GM12874 (cell line): ENCODE measurements around the gene SERBP1.

Experiments used
- TF ChIP-seq, protein P1 (sequence below): IDR thresholded peaks from 2 replicates; pipeline ENCODE4 v1.5.1; 2011; ENCODE audit warnings: low read depth, mild to moderate bottlenecking, control low read depth, low read length, moderate library complexity; ENCODE audit not compliant: insufficient read depth

The SERBP1 gene

DNA sequence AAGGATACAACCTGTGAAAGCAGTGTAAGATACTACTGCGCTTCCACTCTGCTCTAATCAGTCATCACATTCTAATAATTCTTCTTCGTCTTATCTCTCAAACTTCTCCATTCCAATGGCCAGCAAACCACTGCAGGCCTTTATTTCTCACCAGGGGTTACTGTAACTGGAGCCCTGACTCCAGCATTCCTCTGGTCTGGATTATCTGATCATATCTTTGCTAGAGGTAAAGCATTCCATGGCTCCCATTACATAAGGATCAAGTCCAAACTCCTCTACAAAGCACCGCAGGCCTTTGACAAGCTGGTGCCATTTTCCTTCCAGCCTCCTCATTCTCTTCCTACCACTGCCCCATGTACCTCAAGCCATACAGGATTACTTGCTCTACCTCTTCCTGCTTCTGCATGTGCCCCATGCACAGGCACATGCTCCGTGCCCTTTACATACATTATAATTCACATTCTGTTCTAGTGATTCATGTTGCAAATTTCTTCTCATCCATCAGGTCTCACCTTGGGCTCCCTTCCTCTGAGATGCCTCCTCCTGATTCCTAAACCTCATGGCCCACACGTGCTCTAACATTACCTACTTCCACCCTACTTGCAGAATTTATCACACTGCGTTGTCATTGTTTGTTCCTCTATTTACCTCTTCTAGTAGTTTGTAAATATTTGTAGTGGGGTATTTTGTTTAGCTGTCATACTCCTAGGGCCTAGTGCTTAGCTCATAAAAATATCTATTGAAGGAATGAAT, 9.3 kb upstream of the SERBP1 start:
- TF ChIP-seq, protein P1, sequence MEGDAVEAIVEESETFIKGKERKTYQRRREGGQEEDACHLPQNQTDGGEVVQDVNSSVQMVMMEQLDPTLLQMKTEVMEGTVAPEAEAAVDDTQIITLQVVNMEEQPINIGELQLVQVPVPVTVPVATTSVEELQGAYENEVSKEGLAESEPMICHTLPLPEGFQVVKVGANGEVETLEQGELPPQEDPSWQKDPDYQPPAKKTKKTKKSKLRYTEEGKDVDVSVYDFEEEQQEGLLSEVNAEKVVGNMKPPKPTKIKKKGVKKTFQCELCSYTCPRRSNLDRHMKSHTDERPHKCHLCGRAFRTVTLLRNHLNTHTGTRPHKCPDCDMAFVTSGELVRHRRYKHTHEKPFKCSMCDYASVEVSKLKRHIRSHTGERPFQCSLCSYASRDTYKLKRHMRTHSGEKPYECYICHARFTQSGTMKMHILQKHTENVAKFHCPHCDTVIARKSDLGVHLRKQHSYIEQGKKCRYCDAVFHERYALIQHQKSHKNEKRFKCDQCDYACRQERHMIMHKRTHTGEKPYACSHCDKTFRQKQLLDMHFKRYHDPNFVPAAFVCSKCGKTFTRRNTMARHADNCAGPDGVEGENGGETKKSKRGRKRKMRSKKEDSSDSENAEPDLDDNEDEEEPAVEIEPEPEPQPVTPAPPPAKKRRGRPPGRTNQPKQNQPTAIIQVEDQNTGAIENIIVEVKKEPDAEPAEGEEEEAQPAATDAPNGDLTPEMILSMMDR, result no peak

DNA sequence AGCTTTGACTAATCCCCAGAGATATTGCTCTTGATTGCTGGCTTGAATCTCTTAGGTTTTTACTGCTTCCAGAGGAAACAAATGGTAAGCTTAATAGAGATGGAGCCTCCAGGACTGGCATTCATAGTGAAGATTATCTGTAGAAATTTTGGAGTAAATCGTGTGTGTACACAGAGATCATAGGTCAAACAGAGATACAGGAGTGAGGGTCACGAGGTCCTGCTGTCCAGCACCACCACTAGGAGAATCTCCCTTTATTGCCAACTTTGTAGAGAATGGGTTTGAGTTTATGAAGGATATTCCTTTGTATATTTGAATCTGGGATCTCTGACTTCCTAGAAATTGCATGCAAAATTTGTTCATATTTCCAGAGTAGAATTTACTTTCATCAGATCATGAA, 7.8 kb upstream of the SERBP1 start:
- TF ChIP-seq, protein P1, result no peak

DNA sequence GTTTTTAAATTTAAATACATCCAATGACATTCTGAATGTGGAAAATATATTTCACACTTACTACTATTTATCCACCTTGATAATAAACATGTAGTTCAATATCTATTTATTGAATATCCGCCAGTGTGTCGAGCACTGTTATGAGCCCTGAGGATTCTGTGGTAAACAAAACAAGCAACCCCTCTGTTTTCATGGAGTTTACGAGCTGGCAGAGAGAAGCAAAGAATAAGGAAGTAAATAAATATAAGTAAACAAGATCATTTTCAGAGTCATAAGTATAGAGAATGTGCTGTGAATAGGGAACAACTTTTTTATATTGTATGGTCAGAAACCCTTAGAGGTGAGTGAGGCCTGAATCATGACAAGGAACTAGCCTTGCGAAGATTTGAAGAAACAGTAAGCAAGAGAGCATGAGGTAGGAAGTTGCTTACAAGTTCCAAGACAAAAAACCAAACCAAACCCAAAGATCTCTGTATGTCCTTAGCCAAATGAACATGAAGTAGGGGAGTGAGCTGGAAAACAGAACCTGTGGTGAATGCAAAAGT, 6.4 kb upstream of the SERBP1 start:
- TF ChIP-seq, protein P1, result no peak

DNA sequence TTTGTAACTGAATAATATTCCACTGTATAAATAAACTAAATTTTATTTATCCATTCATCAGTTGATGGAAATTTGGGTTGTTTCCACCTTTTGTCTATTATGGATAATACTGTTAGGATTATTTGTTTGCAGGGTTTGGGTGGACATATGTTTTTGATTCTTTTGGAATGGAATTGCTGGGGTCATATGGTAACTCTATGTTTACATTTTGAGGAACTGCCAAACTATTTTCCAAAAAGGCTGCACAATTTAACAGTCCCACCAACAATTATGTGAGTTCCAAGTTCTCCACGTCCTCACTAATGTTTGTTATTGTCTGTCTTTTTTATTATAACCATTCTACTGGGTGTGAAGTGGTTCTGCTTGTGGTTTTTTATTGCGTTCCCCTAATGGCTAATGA, 4.3 kb upstream of the SERBP1 start:
- TF ChIP-seq, protein P1, result no peak

DNA sequence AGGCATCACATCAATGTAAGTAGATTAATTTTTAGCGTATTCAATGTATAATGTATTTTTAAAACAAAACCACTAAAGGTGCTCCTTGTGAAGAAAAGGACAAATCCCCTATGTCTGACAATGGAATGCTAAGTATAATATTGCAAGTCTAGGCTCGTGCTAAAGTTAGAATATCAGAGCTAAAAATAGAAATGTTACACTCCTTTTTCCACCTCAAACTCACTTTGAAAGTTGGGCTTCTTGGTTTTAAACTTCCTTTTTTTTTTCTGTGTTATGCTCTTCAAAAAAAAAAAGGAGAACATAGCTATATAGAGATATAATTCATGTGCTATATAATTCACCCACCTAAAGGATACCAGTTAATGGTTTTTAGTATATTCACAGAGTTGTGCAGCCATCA, 3.6 kb upstream of the SERBP1 start:
- TF ChIP-seq, protein P1, result no peak

DNA sequence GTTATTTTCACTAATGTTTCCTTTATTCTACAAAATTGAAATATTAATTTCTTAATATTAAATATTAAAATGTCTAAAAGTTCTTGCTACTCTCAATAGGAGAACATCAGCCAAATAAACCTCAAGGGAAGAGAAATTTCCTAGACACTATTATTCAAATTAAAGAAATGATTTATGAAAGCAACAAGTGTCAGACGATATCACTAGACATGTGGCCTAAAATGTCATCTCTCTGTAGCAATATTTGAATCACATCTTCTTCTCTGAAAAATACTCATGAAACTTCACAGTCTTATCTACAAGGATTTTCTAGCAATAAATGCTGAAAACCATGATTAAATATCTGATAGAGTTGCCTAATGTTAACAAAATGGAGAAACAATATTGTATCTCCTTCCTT, 2.5 kb upstream of the SERBP1 start:
- TF ChIP-seq, protein P1, result no peak

DNA sequence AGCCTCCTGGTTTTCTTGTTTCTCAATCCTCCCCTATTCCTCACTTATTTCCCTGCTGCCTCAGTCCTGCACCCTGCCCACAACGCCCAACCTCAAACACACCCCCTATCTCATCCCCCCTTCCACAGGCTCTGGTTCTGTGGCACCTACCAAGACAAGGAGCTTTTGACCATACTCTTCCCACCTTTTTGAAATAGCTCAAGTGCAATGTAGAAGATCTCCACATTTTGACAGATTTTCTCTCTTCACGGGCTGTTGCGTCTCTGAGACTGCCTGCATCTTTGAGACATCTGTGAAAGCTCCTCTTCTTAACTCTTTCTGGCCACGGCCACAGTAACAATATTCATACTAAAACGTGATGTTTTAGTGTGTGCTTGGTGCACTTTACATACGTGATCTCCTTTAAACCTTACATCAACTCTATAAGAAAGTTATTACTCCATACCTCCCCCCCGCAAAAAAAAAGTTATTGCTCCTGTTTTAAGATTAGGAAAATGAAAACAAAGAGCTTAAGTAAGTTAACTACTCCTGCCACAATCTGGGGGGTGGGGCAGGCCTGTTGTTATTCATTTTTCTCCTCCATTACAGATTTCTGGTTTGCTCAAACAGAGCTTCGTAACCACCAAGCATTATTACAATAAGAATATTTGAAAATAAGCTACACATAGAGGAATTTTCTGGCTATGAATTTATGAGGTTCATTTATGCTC, 1.8 kb upstream of the SERBP1 start:
- TF ChIP-seq, protein P1, result no peak
